GM23338 (cell line): ENCODE results near the gene SLC2A1. TPM values are rescaled to one million over a fixed set of nuclear protein-coding genes. Genes with fewer than 3 reads are reported as not detected.

ENCODE experiments used
- ATAC-seq: fragments of 200-7000 bp; cut with Tn5 transposase; 3 replicates; pipeline ENCODE4 v1.9.1; 2020
- DNase-seq: peaks from one replicate; pipeline ENCODE4 v3.0.0-alpha.2; 2015; ENCODE audit warnings: low spot score
- H2AFZ ChIP-seq: fragments of 200-600 bp; sonication (generic); 2 replicates; pipeline ENCODE4 v1.8.0; 2016; ENCODE audit warnings: antibody characterized with exemption, mild to moderate bottlenecking, moderate library complexity
- H3F3A ChIP-seq: fragments of 200-600 bp; sonication (generic); replicated peaks from 2 replicates; pipeline ENCODE4 v1.8.0; 2017; ENCODE audit warnings: antibody characterized with exemption, mixed run types, low read depth
- H3K27ac ChIP-seq: fragments of 200-600 bp; sonication (generic); 2 replicates; pipeline ENCODE4 v1.6.1; 2016; ENCODE audit warnings: low read depth
- H3K27me3 ChIP-seq: fragments of 200-600 bp; sonication (generic); 2 replicates; pipeline ENCODE4 v1.8.0; 2016; ENCODE audit warnings: mild to moderate bottlenecking, mixed run types, moderate library complexity; ENCODE audit not compliant: insufficient read depth
- H3K36me3 ChIP-seq: fragments of 200-600 bp; sonication (generic); 2 replicates; pipeline ENCODE4 v1.8.0; 2016; ENCODE audit warnings: mild to moderate bottlenecking; ENCODE audit not compliant: insufficient read depth
- H3K4me1 ChIP-seq: fragments of 200-600 bp; sonication (generic); 2 replicates; pipeline ENCODE4 v1.8.0; 2016; ENCODE audit warnings: mild to moderate bottlenecking, moderate library complexity; ENCODE audit not compliant: insufficient read depth
- H3K4me2 ChIP-seq: fragments of 200-600 bp; sonication (generic); 2 replicates; pipeline ENCODE4 v1.7.1; 2017; ENCODE audit warnings: mixed run types
- H3K4me3 ChIP-seq: fragments of 200-600 bp; sonication (generic); 2 replicates; pipeline ENCODE4 v1.6.1; 2016; ENCODE audit warnings: mixed run types
- H3K79me2 ChIP-seq: fragments of 200-600 bp; sonication (generic); replicated peaks from 2 replicates; pipeline ENCODE4 v1.8.0; 2017; ENCODE audit warnings: mild to moderate bottlenecking; ENCODE audit not compliant: insufficient read depth
- H3K9me2 ChIP-seq: fragments of 200-600 bp; sonication (generic); 2 replicates; pipeline ENCODE4 v1.8.0; 2017; ENCODE audit not compliant: insufficient read depth
- H4K20me1 ChIP-seq: fragments of 200-600 bp; sonication (generic); replicated peaks from 2 replicates; pipeline ENCODE4 v1.8.0; 2017; ENCODE audit warnings: mild to moderate bottlenecking; ENCODE audit not compliant: insufficient read depth
- H3K27ac Mint-ChIP-seq: 2 replicates; pipeline ENCODE4 v1.8.0; 2020; ENCODE audit warnings: inconsistent platforms, mild to moderate bottlenecking, moderate library complexity, mixed read lengths
- H3K27me3 Mint-ChIP-seq: 3 replicates; pipeline ENCODE4 v1.8.0; 2022; ENCODE audit warnings: low read depth, mild to moderate bottlenecking, moderate library complexity, mixed read lengths, inconsistent platforms; ENCODE audit not compliant: insufficient read depth, poor library complexity
- H3K36me3 Mint-ChIP-seq: 3 replicates; pipeline ENCODE4 v1.8.0; 2021; ENCODE audit warnings: low read depth, mild to moderate bottlenecking, inconsistent platforms, moderate library complexity, mixed read lengths
- H3K4me1 Mint-ChIP-seq: 3 replicates; pipeline ENCODE4 v1.8.0; 2020; ENCODE audit warnings: mild to moderate bottlenecking, inconsistent platforms, mixed read lengths
- H3K4me3 Mint-ChIP-seq: 3 replicates; pipeline ENCODE4 v1.8.0; 2021; ENCODE audit warnings: moderate library complexity, mild to moderate bottlenecking, inconsistent platforms, mixed read lengths
- H3K9me3 Mint-ChIP-seq: 3 replicates; pipeline ENCODE4 v1.8.0; 2020; ENCODE audit warnings: moderate library complexity, mild to moderate bottlenecking, inconsistent platforms, mixed read lengths
- CREB1 ChIP-seq: fragments of 250-450 bp; sonication (Bioruptor Pico); IDR thresholded peaks from 2 replicates; pipeline ENCODE4 v1.5.0; 2020; ENCODE audit warnings: low read depth, mild to moderate bottlenecking, moderate library complexity
- EZH2phosphoT487 ChIP-seq: fragments of 200-600 bp; sonication (generic); IDR thresholded peaks from one replicate; pipeline ENCODE4 v1.8.1; 2018; ENCODE audit warnings: antibody characterized with exemption; ENCODE audit not compliant: unreplicated experiment
- JUNB ChIP-seq: IDR thresholded peaks from one replicate; pipeline ENCODE4 v1.6.1; 2016; ENCODE audit warnings: antibody characterized with exemption; ENCODE audit not compliant: unreplicated experiment
- NANOG ChIP-seq: IDR thresholded peaks from 2 replicates; pipeline ENCODE4 v1.6.1; 2016; ENCODE audit warnings: antibody characterized with exemption, borderline replicate concordance
- STAT1 ChIP-seq: IDR thresholded peaks from one replicate; pipeline ENCODE4 v1.6.1; 2016; ENCODE audit warnings: antibody characterized with exemption; ENCODE audit not compliant: unreplicated experiment
- ZNF114 ChIP-seq: fragments of 250-450 bp; sonication (Bioruptor Pico); IDR thresholded peaks from 2 replicates; pipeline ENCODE4 v1.5.0; 2020; ENCODE audit warnings: mild to moderate bottlenecking, moderate library complexity
- ZNF331 ChIP-seq: fragments of 250-450 bp; sonication (Bioruptor Pico); IDR thresholded peaks from 2 replicates; pipeline ENCODE4 v1.5.0; 2020; ENCODE audit warnings: low read depth, mild to moderate bottlenecking, moderate library complexity
- polyA plus RNA-seq: library from polyadenylated mRNA; unstranded; fragments of >200 nt; fragmentation: Nextera tagmentation; extraction: Ambion mirVana; gene quantifications from 2 replicates; pipeline ENCODE4 v1.2.1, GENCODE V29; 2016
- total RNA-seq: library from RNA; depleted of rRNA; stranded (reverse); fragments of >200 nt; shearing (Covaris generic); gene quantifications from 2 replicates; pipeline ENCODE4 v1.2.3, GENCODE V29; 2014
- TF ChIP-seq, protein P1 (sequence below): IDR thresholded peaks from one replicate; pipeline ENCODE4 v1.6.1; 2018; ENCODE audit warnings: antibody characterized with exemption; ENCODE audit not compliant: unreplicated experiment
- TF ChIP-seq, protein P2 (sequence below), 2 experiments: fragments of 200-600 bp in 1 of 2; sonication (generic) in 1 of 2; conservative IDR thresholded peaks; 2 replicates each; pipeline versions ENCODE4 v1.5.1 to v1.6.1; 2016 to 2017; ENCODE audit warnings: antibody characterized with exemption in 2 of 2, low read depth in 2 of 2, mild to moderate bottlenecking in 2 of 2, moderate library complexity in 1 of 2
- TF ChIP-seq, protein P3 (sequence below): IDR thresholded peaks from 2 replicates; pipeline ENCODE4 v1.6.1; 2016; ENCODE audit warnings: antibody characterized with exemption

Gene SLC2A1
- total and polyA plus RNA-seq, 2 experiments from 2014 or later: 66.1 to 305 TPM

DNA sequence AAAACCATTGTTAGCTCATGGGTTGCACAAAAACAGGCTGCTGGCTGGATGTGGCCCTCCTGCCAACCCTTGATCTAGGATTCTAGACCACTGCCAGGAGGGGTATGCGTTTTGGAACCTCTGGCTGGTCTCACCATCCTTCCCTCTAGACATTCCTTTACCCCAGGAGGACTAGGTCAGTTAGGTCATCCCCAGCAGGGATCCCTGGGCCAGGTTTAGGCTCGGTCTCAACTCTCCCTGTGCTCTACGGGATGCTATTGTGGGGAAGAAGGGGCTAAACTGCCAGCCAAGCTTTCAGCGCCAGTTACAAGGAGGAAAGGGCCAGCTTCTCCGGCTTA, 22.7 kb downstream of the SLC2A1 start:
- H4K20me1 ChIP-seq: peaks cover 67% of the 10 kb centered on the region; the same call in 1 of the 2 replicates
- H2AFZ ChIP-seq: no peak overlapping the region
- no peak overlapping the region for H3K4me3 ChIP-seq
- Mint-ChIP-seq H3K27ac (no peak overlapping the region), H3K4me3 (no peak overlapping the region), H3K27me3 (peaks cover 22% of the 10 kb centered on the region), H3K9me3 (no peaks in the 10 kb centered on the region; the same call in 2 of the 3 replicates), H3K4me1 (peaks cover 67% of the 10 kb centered on the region), H3K36me3 (peaks cover 89% of the 10 kb centered on the region)
- peaks cover 44% of the 10 kb centered on the region for H3K4me1 ChIP-seq
- peaks cover 84% of the 10 kb centered on the region for H3K79me2 ChIP-seq
- H3K36me3 ChIP-seq: peaks cover 48% of the 10 kb centered on the region
- peaks cover 29% of the 10 kb centered on the region for H3F3A ChIP-seq
- TF ChIP-seq, protein P1, sequence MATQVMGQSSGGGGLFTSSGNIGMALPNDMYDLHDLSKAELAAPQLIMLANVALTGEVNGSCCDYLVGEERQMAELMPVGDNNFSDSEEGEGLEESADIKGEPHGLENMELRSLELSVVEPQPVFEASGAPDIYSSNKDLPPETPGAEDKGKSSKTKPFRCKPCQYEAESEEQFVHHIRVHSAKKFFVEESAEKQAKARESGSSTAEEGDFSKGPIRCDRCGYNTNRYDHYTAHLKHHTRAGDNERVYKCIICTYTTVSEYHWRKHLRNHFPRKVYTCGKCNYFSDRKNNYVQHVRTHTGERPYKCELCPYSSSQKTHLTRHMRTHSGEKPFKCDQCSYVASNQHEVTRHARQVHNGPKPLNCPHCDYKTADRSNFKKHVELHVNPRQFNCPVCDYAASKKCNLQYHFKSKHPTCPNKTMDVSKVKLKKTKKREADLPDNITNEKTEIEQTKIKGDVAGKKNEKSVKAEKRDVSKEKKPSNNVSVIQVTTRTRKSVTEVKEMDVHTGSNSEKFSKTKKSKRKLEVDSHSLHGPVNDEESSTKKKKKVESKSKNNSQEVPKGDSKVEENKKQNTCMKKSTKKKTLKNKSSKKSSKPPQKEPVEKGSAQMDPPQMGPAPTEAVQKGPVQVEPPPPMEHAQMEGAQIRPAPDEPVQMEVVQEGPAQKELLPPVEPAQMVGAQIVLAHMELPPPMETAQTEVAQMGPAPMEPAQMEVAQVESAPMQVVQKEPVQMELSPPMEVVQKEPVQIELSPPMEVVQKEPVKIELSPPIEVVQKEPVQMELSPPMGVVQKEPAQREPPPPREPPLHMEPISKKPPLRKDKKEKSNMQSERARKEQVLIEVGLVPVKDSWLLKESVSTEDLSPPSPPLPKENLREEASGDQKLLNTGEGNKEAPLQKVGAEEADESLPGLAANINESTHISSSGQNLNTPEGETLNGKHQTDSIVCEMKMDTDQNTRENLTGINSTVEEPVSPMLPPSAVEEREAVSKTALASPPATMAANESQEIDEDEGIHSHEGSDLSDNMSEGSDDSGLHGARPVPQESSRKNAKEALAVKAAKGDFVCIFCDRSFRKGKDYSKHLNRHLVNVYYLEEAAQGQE: no peak
- no peak for TF ChIP-seq EZH2phosphoT487
- no peak for TF ChIP-seq ZNF331
- TF ChIP-seq, protein P2, sequence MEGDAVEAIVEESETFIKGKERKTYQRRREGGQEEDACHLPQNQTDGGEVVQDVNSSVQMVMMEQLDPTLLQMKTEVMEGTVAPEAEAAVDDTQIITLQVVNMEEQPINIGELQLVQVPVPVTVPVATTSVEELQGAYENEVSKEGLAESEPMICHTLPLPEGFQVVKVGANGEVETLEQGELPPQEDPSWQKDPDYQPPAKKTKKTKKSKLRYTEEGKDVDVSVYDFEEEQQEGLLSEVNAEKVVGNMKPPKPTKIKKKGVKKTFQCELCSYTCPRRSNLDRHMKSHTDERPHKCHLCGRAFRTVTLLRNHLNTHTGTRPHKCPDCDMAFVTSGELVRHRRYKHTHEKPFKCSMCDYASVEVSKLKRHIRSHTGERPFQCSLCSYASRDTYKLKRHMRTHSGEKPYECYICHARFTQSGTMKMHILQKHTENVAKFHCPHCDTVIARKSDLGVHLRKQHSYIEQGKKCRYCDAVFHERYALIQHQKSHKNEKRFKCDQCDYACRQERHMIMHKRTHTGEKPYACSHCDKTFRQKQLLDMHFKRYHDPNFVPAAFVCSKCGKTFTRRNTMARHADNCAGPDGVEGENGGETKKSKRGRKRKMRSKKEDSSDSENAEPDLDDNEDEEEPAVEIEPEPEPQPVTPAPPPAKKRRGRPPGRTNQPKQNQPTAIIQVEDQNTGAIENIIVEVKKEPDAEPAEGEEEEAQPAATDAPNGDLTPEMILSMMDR (conservative IDR thresholded peaks at IDR 0.05; ENCODE audit: low read depth in 2 of 2): no peak
- TF ChIP-seq, protein P3, sequence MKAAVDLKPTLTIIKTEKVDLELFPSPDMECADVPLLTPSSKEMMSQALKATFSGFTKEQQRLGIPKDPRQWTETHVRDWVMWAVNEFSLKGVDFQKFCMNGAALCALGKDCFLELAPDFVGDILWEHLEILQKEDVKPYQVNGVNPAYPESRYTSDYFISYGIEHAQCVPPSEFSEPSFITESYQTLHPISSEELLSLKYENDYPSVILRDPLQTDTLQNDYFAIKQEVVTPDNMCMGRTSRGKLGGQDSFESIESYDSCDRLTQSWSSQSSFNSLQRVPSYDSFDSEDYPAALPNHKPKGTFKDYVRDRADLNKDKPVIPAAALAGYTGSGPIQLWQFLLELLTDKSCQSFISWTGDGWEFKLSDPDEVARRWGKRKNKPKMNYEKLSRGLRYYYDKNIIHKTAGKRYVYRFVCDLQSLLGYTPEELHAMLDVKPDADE: no peak
- no peak for TF ChIP-seq ZNF114
- no peak for TF ChIP-seq NANOG
- no peak for TF ChIP-seq JUNB
- H3K9me2 ChIP-seq: no peaks in the 10 kb centered on the region
- no peak for DNase-seq
- H3K4me2 ChIP-seq: no peak overlapping the region
- no peaks in the 10 kb centered on the region for H3K27me3 ChIP-seq
- H3K27ac ChIP-seq: peak overlapping the region; percentile 72
- peak; percentile 12 for ATAC-seq

DNA sequence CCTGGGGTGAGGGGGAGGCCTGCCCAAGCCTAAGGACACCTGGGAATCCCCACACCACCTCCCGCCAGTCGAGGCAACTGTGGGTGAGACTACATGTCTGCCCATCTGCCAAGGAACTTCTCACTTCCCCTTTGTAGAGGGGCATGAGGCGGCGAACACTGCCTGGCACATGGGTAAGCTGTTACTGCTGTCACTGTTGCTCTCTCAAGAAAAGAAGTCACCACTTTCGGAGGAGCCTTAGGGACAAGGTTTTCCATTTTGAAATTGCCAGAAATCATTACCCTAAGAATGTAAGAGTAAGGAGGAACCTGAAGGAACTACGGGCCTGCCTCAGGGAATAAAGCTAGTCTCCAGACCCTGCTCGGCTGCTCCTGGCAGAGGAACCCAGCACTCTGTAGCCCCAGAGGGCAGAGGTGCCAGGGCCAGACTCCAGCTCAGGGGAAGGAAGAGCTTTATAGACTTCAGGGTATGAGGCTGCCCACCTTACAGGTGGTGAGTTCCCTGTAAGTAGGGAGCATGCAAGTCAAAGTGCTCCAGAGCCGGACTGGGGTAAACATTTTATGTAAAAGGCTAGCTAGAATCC, 23.3 kb downstream of the SLC2A1 start:
- peaks cover 82% of the 10 kb centered on the region for H3K79me2 ChIP-seq
- H3K27ac ChIP-seq: peak overlapping the region; percentile 72; the same call in 1 of the 2 replicates
- no peaks in the 10 kb centered on the region for H3K27me3 ChIP-seq
- peaks cover 64% of the 10 kb centered on the region; the same call in 1 of the 2 replicates for H4K20me1 ChIP-seq
- Mint-ChIP-seq H3K27me3 (peaks cover 19% of the 10 kb centered on the region), H3K4me3 (no peak overlapping the region), H3K27ac (no peak overlapping the region), H3K9me3 (no peaks in the 10 kb centered on the region), H3K4me1 (peaks cover 63% of the 10 kb centered on the region), H3K36me3 (peaks cover 89% of the 10 kb centered on the region)
- H3K4me3 ChIP-seq: no peak overlapping the region
- no peak for DNase-seq
- peaks cover 53% of the 10 kb centered on the region for H3K36me3 ChIP-seq
- ATAC-seq: no peak
- no peak overlapping the region for H3K4me2 ChIP-seq
- H2AFZ ChIP-seq: no peak overlapping the region
- peaks cover 34% of the 10 kb centered on the region for H3F3A ChIP-seq
- no peaks in the 10 kb centered on the region for H3K9me2 ChIP-seq
- H3K4me1 ChIP-seq: peaks cover 44% of the 10 kb centered on the region
- TF ChIP-seq, protein P2 (conservative IDR thresholded peaks at IDR 0.05; ENCODE audit: low read depth in 2 of 2): no peak
- TF ChIP-seq NANOG (no peak), STAT1 (no peak), JUNB (no peak), CREB1 (CRISPR knock-in tag) (no peak)
